GM10847 (cell line): ENCODE results near the gene AK5.

Experiments used
- POLR2A ChIP-seq: IDR thresholded peaks from 2 replicates; pipeline ENCODE4 v1.6.1; 2011; ENCODE audit not compliant: insufficient read length; ENCODE audit errors: extremely low read depth

The AK5 gene

GRCh38 chr1:77543822-77544448 is 262.1 kb downstream of the AK5 start:
- TF ChIP-seq POLR2A: no peak

GRCh38 chr1:77544845-77545244 is 263.0 kb downstream of the AK5 start:
- TF ChIP-seq POLR2A: no peak

GRCh38 chr1:77545970-77546369 is 264.2 kb downstream of the AK5 start:
- no peak for TF ChIP-seq POLR2A

GRCh38 chr1:77546890-77547289 is 265.1 kb downstream of the AK5 start:
- TF ChIP-seq POLR2A: no peak

GRCh38 chr1:77548285-77548684 is 266.5 kb downstream of the AK5 start:
- TF ChIP-seq POLR2A: no peak

GRCh38 chr1:77550135-77550534 is 268.3 kb downstream of the AK5 start:
- TF ChIP-seq POLR2A: no peak

- TF ChIP-seq POLR2A: no peak
Observed at GRCh38 chr1:77552626-77553025, 270.8 kb downstream of the AK5 start.

- no peak for TF ChIP-seq POLR2A
Observed at GRCh38 chr1:77553568-77554291, 271.9 kb downstream of the AK5 start.

GRCh38 chr1:77556045-77556444 is 274.2 kb downstream of the AK5 start:
- TF ChIP-seq POLR2A: no peak

GRCh38 chr1:77557053-77557452 is 275.2 kb downstream of the AK5 start:
- TF ChIP-seq POLR2A: no peak

- no peak for TF ChIP-seq POLR2A
Observed at GRCh38 chr1:77558591-77559164, 276.9 kb downstream of the AK5 start.

- no peak for TF ChIP-seq POLR2A
Observed at GRCh38 chr1:77560741-77561140, 278.9 kb downstream of the AK5 start.

- no peak for TF ChIP-seq POLR2A
Observed at GRCh38 chr1:77562596-77563150, 280.9 kb downstream of the AK5 start.

- TF ChIP-seq POLR2A: no peak
Observed at GRCh38 chr1:77565321-77565720, 283.5 kb downstream of the AK5 start.

GRCh38 chr1:77571642-77572041 is 289.8 kb downstream of the AK5 start:
- TF ChIP-seq POLR2A: no peak

- TF ChIP-seq POLR2A: no peak
Observed at GRCh38 chr1:77579547-77579946, 297.7 kb downstream of the AK5 start.
